Measurements from ENCODE around the gene ZSCAN20.

ZSCAN20 gene

GRCh38 chr1:33466159-33466558 lies 6.3 kb upstream of the ZSCAN20 start:
- no peak overlapping the region for H2AFZ ChIP-seq (ENCODE audit: low read length)

DNA sequence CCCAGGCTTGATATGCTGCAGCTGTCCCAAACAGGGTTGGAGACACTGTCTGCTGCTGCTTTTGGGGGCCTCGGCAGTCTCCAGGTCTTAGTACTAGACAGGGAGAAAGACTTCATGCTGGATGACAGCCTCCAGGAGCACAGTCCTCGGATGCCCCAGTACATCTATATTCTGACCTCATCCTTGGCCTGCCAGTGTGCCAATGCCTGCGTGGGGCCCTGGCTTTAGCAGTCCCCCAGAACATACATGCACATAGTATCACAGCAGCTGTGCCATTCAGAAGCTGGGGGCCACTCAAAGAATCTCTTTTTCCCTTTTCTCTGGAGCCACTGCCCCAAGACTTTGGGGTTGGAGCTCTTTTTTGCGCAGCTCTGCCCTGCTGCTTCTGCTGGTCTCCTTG lies 4.4 kb upstream of the ZSCAN20 start:
- no peak for TF ChIP-seq EZH2phosphoT487 (IDR thresholded peaks at IDR 0.05; ENCODE audit: borderline replicate concordance)
- TF ChIP-seq CTCF (conservative IDR thresholded peaks at IDR 0.05; ENCODE audit: low read length) = no peak
- no peaks in the 10 kb centered on the region for H4K20me1 ChIP-seq (ENCODE audit: insufficient read depth, low read length, poor library complexity, severe bottlenecking)
- no peaks in the 10 kb centered on the region for H3K27me3 ChIP-seq (ENCODE audit: insufficient read depth, low read length, poor library complexity, severe bottlenecking)
- H3K4me2 ChIP-seq (ENCODE audit: low read depth, low read length, poor library complexity, severe bottlenecking) = no peak overlapping the region
- no peak overlapping the region for H3K9ac ChIP-seq (ENCODE audit: low read depth, low read length, poor library complexity, severe bottlenecking)
- H3F3A ChIP-seq (ENCODE audit: low read depth) = 0 out of 2 replicates have a peak, but pooled peaks cover 4% of the 10 kb centered on the region
- peaks cover 3% of the 10 kb centered on the region; the same call in 1 of the 2 replicates for H3K79me2 ChIP-seq (ENCODE audit: insufficient read depth, low read length)
- H3K36me3 ChIP-seq (ENCODE audit: insufficient read depth, low read length) = no peaks in the 10 kb centered on the region
- H2AFZ ChIP-seq (ENCODE audit: low read length) = peak overlapping the region; percentile 22; the same call in 1 of the 2 replicates
- no peak overlapping the region for H3K4me3 ChIP-seq (ENCODE audit: low read length, poor library complexity, severe bottlenecking)
- H3K4me1 ChIP-seq (ENCODE audit: insufficient read depth, low read length, poor library complexity, severe bottlenecking) = peaks cover 39% of the 10 kb centered on the region
- no peaks in the 10 kb centered on the region for H3K9me2 ChIP-seq (replicated peaks; ENCODE audit: low read depth, low read length)
- H3K9me3 ChIP-seq (ENCODE audit: insufficient read depth, low read depth, low read length) = no peaks in the 10 kb centered on the region

More at GRCh38 chr1:33466159-33466558, 6.3 kb upstream of the ZSCAN20 start:
- Histone ChIP-seq H4K20me1 (ENCODE audit: insufficient read depth, low read length, poor library complexity, severe bottlenecking) (no peaks in the 10 kb centered on the region), H3K79me2 (ENCODE audit: insufficient read depth, low read length) (no peaks in the 10 kb centered on the region), H3K9me2 (replicated peaks; ENCODE audit: low read depth, low read length) (no peaks in the 10 kb centered on the region), H3K4me3 (ENCODE audit: low read length, poor library complexity, severe bottlenecking) (no peak overlapping the region), H3F3A (ENCODE audit: low read depth) (0 out of 2 replicates have a peak, but pooled peaks cover 4% of the 10 kb centered on the region), H3K27me3 (ENCODE audit: insufficient read depth, low read length, poor library complexity, severe bottlenecking) (no peaks in the 10 kb centered on the region), H3K4me1 (ENCODE audit: insufficient read depth, low read length, poor library complexity, severe bottlenecking) (peaks cover 26% of the 10 kb centered on the region), H3K4me2 (ENCODE audit: low read depth, low read length, poor library complexity, severe bottlenecking) (no peak overlapping the region), H3K36me3 (ENCODE audit: insufficient read depth, low read length) (no peaks in the 10 kb centered on the region), H3K9ac (ENCODE audit: low read depth, low read length, poor library complexity, severe bottlenecking) (no peak overlapping the region), H3K9me3 (ENCODE audit: insufficient read depth, low read depth, low read length) (no peaks in the 10 kb centered on the region)
- no peak for TF ChIP-seq CTCF (conservative IDR thresholded peaks at IDR 0.05; ENCODE audit: low read length)
- no peak for TF ChIP-seq EZH2phosphoT487 (IDR thresholded peaks at IDR 0.05; ENCODE audit: borderline replicate concordance)

DNA sequence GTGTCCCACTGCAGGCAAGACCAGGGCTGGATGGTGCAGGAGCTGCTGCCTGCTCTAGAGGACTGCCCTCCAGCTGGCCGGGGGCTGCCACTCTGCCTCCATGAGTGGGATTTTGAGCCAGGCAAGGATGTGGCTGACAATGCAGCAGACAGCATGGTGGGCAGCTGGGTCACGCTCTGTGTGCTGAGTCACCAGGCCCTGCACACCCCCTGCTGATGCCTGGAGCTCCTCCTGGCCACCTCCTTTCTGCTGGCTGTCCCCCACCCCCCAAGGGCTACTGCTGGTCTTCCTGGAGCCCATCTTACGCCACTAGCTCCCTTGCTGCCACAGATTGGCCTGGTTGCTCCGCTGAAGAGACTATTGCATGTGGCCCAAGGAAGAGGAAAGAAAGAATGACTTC lies 3.9 kb upstream of the ZSCAN20 start:
- Histone ChIP-seq H3K4me3 (ENCODE audit: low read length, poor library complexity, severe bottlenecking) (no peak overlapping the region), H4K20me1 (ENCODE audit: insufficient read depth, low read length, poor library complexity, severe bottlenecking) (no peaks in the 10 kb centered on the region), H3F3A (ENCODE audit: low read depth) (0 out of 2 replicates have a peak, but pooled peaks cover 4% of the 10 kb centered on the region), H3K9ac (ENCODE audit: low read depth, low read length, poor library complexity, severe bottlenecking) (peak overlapping the region; percentile 56), H3K4me1 (ENCODE audit: insufficient read depth, low read length, poor library complexity, severe bottlenecking) (peaks cover 43% of the 10 kb centered on the region), H3K36me3 (ENCODE audit: insufficient read depth, low read length) (no peaks in the 10 kb centered on the region), H2AFZ (ENCODE audit: low read length) (peak overlapping the region; percentile 22), H3K4me2 (ENCODE audit: low read depth, low read length, poor library complexity, severe bottlenecking) (peak overlapping the region; percentile 62), H3K9me3 (ENCODE audit: insufficient read depth, low read depth, low read length) (no peaks in the 10 kb centered on the region), H3K27me3 (ENCODE audit: insufficient read depth, low read length, poor library complexity, severe bottlenecking) (no peaks in the 10 kb centered on the region), H3K9me2 (replicated peaks; ENCODE audit: low read depth, low read length) (no peaks in the 10 kb centered on the region), H3K79me2 (ENCODE audit: insufficient read depth, low read length) (peaks cover 8% of the 10 kb centered on the region; the same call in 1 of the 2 replicates)
- TF ChIP-seq EZH2phosphoT487 (IDR thresholded peaks at IDR 0.05; ENCODE audit: borderline replicate concordance) = no peak
- no peak for TF ChIP-seq CTCF (conservative IDR thresholded peaks at IDR 0.05; ENCODE audit: low read length)

All from Loucy (cell line).